ENCODE data around the gene B3GAT1. TPM values are rescaled to one million over a fixed set of nuclear protein-coding genes. Genes with fewer than 3 reads are reported as not detected.

The B3GAT1 gene
- total and polyA plus RNA-seq, 2 experiments from 2014 or later, result 4.8 to 28.3 TPM

GRCh38 chr11:134383576-134384221, 28.3 kb downstream of the B3GAT1 start:
- H2AFZ ChIP-seq, result no peak overlapping the region
- no peaks in the 10 kb centered on the region for H3K79me2 ChIP-seq (replicated peaks; ENCODE audit: insufficient read depth)
- no peaks in the 10 kb centered on the region for H3K27me3 ChIP-seq (ENCODE audit: insufficient read depth)
- no peak for DNase-seq (ENCODE audit: low spot score)
- Mint-ChIP-seq H3K27ac (no peak overlapping the region), H3K4me1 (peaks cover 12% of the 10 kb centered on the region), H3K9me3 (no peaks in the 10 kb centered on the region), H3K36me3 (ENCODE audit: low read depth) (peaks cover 29% of the 10 kb centered on the region), H3K4me3 (no peak overlapping the region), H3K27me3 (ENCODE audit: insufficient read depth, low read depth, poor library complexity) (peaks cover 6% of the 10 kb centered on the region)
- no peaks in the 10 kb centered on the region for H3F3A ChIP-seq (replicated peaks; ENCODE audit: low read depth)
- no peak overlapping the region for H3K4me3 ChIP-seq
- no peaks in the 10 kb centered on the region for H3K36me3 ChIP-seq (ENCODE audit: insufficient read depth)
- no peaks in the 10 kb centered on the region for H3K9me2 ChIP-seq (ENCODE audit: insufficient read depth)
- peaks cover 8% of the 10 kb centered on the region; the same call in 1 of the 2 replicates for H4K20me1 ChIP-seq (replicated peaks; ENCODE audit: insufficient read depth)
- ATAC-seq, result no peak
- H3K4me1 ChIP-seq (ENCODE audit: insufficient read depth), result no peaks in the 10 kb centered on the region
- no peak overlapping the region for H3K4me2 ChIP-seq
- no peak overlapping the region for H3K27ac ChIP-seq (ENCODE audit: low read depth)
- TF ChIP-seq ETS1 (IDR thresholded peaks at IDR 0.05) (no peak), NANOG (IDR thresholded peaks at IDR 0.05; ENCODE audit: borderline replicate concordance) (no peak), ZNF114 (CRISPR knock-in tag; IDR thresholded peaks at IDR 0.05) (no peak), EZH2 (IDR thresholded peaks at IDR 0.05; ENCODE audit: low read depth, unreplicated experiment) (no peak), CREB1 (CRISPR knock-in tag; IDR thresholded peaks at IDR 0.05; ENCODE audit: low read depth) (no peak)

- H3K4me3 ChIP-seq, result no peak overlapping the region
- 0 out of 2 replicates have a peak, but pooled peaks cover 3% of the 10 kb centered on the region for H4K20me1 ChIP-seq (replicated peaks; ENCODE audit: insufficient read depth)
- H3K27me3 Mint-ChIP-seq (ENCODE audit: insufficient read depth, low read depth, poor library complexity), result peaks cover 6% of the 10 kb centered on the region
- H3K9me2 ChIP-seq (ENCODE audit: insufficient read depth), result no peaks in the 10 kb centered on the region
- H3K36me3 ChIP-seq (ENCODE audit: insufficient read depth), result no peaks in the 10 kb centered on the region
- H3K4me1 ChIP-seq (ENCODE audit: insufficient read depth), result no peaks in the 10 kb centered on the region
- no peak overlapping the region for H2AFZ ChIP-seq
- H3K4me3 Mint-ChIP-seq, result no peak overlapping the region
- H3K4me2 ChIP-seq, result no peak overlapping the region
- no peaks in the 10 kb centered on the region for H3F3A ChIP-seq (replicated peaks; ENCODE audit: low read depth)
- H3K4me1 Mint-ChIP-seq, result peaks cover 12% of the 10 kb centered on the region
- no peaks in the 10 kb centered on the region for H3K79me2 ChIP-seq (replicated peaks; ENCODE audit: insufficient read depth)
- DNase-seq (ENCODE audit: low spot score) (no peak), ATAC-seq (no peak)
- H3K36me3 Mint-ChIP-seq (ENCODE audit: low read depth), result peaks cover 29% of the 10 kb centered on the region
- no peaks in the 10 kb centered on the region for H3K27me3 ChIP-seq (ENCODE audit: insufficient read depth)
- H3K9me3 Mint-ChIP-seq, result no peaks in the 10 kb centered on the region
- H3K27ac Mint-ChIP-seq, result no peak overlapping the region
- TF ChIP-seq JUNB (IDR thresholded peaks at IDR 0.05; ENCODE audit: unreplicated experiment) (no peak), POLR2AphosphoS5 (IDR thresholded peaks at IDR 0.05; ENCODE audit: low read depth) (no peak), ZNF331 (CRISPR knock-in tag; IDR thresholded peaks at IDR 0.05; ENCODE audit: low read depth) (no peak)
- H3K27ac ChIP-seq (ENCODE audit: low read depth), result no peak overlapping the region
These were observed 29.2 kb downstream of the B3GAT1 start for GRCh38 chr11:134382830-134383229.

- Mint-ChIP-seq H3K36me3 (ENCODE audit: low read depth) (peaks cover 31% of the 10 kb centered on the region), H3K27me3 (ENCODE audit: insufficient read depth, low read depth, poor library complexity) (peaks cover 6% of the 10 kb centered on the region), H3K4me3 (no peak overlapping the region), H3K4me1 (peaks cover 12% of the 10 kb centered on the region), H3K9me3 (no peaks in the 10 kb centered on the region), H3K27ac (no peak overlapping the region)
- DNase-seq (ENCODE audit: low spot score) (no peak), ATAC-seq (no peak)
- Histone ChIP-seq H3K27me3 (ENCODE audit: insufficient read depth) (no peaks in the 10 kb centered on the region), H3K4me2 (no peak overlapping the region), H3K27ac (ENCODE audit: low read depth) (no peak overlapping the region), H3K36me3 (ENCODE audit: insufficient read depth) (no peaks in the 10 kb centered on the region; the same call in 1 of the 2 replicates), H3K4me3 (no peak overlapping the region), H2AFZ (no peak overlapping the region), H3F3A (replicated peaks; ENCODE audit: low read depth) (no peaks in the 10 kb centered on the region), H3K4me1 (ENCODE audit: insufficient read depth) (no peaks in the 10 kb centered on the region), H3K79me2 (replicated peaks; ENCODE audit: insufficient read depth) (no peaks in the 10 kb centered on the region), H3K9me2 (ENCODE audit: insufficient read depth) (no peaks in the 10 kb centered on the region), H4K20me1 (replicated peaks; ENCODE audit: insufficient read depth) (0 out of 2 replicates have a peak, but pooled peaks cover 3% of the 10 kb centered on the region)
- no peak for TF ChIP-seq ETS1 (IDR thresholded peaks at IDR 0.05)
These were observed 29.8 kb downstream of the B3GAT1 start for GRCh38 chr11:134382257-134382656.
